Measurements from ENCODE around the gene C17orf50.
A peak's percentile ranks its signal among the peaks of the same experiment; 100 is the strongest.

The C17orf50 gene

DNA sequence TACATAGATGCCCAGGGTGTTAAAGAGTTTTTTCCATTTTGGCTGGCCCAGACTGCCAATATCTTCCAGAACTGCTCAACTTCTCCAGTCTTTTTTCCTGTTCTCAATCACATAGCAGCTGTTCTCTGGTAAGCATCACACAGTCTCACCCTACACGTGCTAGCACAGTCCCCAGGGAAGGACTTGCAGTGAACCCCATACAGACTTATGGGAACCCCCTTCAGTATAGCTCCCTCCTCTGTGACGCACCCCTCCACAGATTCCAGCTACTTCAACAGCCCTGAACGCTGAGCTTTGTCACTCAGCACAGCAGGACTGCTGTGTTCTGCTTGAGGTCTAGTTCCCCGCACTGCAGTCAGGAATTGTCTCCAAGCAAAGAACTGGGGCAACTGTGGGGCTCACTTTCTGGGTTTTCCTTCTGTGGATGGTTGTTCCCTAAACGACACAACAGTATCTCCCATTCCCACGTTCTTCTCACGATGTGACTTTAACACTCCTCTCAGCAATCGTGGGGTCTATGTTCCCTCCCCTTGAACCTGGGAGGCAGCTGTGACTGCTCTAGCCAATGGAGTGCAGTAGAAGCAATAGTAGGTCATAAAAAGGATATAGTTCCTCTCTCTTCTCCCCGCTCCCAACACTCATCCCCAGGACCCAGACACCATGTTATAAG is 31.1 kb downstream of the C17orf50 start:
- no peak for DNase-seq

DNA sequence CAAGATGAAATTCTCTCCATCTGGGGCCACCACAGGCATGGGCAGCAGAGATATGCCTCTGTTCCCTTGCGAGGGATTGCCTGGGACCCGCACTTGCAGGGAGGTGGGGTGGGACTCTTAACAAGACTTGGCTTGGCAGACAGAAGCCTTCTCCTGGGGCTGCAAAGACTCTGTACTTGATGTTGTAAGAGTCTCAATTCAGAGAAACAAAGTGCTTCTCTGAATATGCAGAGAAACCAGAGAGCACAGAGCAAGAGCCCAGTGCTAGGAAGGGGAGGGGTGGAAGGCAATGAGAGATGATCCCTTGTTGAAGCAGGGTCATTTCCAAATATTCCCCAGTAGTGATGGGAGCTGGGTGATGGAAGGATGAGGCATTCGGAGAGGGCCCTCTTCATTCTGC is 32.6 kb downstream of the C17orf50 start:
- no peak for DNase-seq

DNA sequence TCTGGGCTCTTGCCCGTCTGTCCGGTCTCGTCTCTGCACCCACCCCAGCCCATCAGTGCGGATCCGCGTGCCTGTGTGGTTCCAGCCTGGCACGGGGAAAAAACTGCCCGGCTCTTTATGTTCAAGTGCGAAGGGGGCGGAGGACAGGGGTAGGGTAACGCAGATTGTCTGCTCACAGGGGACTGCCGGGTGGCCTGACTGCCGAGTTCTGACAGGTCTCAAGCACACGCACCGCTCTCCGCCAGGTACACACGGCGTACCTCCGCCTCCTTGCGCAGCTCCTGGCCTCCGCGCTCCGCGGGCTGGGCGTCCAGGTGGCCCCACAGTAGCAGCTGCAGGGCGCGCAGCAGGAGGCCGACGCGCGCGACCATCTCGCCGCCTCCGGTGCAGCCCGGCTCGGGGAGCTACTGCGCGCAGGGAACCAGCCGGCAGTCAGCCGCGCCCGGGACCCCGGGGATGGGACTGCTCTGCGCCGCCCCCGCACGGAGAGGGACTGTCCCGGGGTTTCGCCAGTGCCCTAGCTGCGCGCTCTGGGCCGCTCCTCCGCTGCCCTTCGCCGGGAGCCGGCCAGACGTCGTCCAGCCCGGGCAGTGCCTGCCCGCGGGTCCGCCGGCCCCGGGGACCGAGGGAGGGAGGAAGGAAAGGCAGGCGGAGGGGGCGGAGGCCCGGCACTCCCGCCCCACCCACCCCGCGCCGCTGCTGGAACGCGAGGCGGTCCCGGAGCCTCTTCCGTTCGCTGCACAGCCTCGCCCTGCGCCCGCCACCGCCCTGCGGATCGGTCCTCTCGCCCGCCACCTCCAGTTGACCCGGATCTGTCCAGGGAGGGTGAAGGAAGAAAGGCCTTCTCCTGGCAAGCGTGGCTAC is 34.6 kb downstream of the C17orf50 start, which contains the start of gene MMP28:
MMP28 (minus strand) TSS at position 635 of the 864 bp plus-strand sequence; CDS start at position 371, 264 bp downstream.
- peak in 3 of 4 experiments; percentile 9 to 19 (median 9) for DNase-seq

DNA sequence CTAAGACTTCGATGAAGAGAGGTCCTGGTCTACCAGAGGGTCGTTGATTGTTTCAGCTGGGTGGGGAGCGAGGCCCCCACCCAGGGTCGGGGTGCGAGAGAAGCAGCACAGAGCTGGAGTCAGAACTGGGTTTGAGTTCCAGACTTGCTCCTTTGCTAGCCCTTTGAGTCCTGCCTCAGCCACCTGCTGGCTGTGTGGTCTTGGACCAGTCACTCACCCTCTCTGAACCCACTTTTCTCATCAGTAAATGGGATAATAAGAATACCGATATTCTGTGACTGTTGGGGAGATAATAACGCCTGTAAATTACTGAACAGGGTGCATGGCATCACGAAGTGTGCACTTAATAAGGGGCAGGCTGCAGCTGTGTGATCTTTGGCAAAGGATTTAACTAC is 35.2 kb downstream of the C17orf50 start:
- DNase-seq, result no peak

DNA sequence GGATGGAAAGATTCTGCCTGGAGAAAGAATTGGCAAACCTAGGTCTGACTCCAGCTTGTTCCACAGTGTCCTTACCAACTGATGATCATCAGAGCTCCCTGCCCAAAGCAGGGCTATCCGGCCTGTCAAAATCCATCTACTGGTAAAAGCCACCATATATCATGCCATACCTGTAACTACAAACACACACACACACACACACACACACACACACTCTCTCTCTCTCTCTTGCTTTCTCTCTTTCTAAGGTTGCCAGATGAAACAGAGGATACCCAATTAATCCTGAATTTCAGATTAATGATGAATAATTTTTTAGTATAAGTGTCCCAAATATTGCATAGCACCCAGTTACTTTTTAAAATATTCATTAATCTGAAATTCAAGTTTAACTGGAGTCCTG is 36.3 kb downstream of the C17orf50 start:
- no peak for DNase-seq

DNA sequence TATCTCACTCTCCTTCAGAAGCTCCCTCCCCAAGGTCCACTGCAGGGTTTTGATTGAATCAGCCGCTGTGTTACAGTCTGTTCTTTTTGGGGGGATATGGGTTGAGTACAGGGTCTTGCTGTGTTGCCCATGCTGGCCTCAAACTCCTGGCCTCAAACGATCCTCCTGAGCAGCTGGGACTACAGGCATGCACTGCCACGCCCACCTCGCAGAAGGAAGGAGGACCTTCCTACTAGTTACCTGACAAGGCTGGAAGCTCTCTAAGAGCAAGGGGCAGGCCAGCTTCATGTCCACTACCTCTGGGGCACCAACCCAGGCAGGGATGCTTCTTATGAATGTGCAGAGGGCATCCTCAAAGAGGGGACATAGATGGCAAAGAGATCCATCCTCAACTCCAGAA is 36.7 kb downstream of the C17orf50 start:
- no peak for DNase-seq

DNA sequence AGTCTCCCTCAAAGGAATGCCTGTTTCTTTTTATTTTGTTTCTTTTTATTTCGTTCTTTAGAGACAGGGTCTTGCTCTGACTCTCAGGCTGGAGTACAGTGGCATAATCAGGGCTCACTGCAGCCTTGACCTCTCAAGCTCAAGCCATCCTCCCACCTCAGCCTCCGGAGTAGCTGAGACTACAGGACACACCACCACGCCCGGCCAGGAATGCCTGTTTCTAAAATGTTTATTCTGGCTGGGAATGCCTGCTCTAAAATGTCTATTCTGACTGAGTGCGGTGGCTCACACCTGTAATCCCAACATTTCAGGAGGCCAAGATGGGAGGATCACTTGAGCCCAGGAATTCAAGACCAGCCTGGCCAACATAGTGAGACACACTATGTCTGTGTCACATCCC is 37.2 kb downstream of the C17orf50 start:
- DNase-seq, result no peak

DNA sequence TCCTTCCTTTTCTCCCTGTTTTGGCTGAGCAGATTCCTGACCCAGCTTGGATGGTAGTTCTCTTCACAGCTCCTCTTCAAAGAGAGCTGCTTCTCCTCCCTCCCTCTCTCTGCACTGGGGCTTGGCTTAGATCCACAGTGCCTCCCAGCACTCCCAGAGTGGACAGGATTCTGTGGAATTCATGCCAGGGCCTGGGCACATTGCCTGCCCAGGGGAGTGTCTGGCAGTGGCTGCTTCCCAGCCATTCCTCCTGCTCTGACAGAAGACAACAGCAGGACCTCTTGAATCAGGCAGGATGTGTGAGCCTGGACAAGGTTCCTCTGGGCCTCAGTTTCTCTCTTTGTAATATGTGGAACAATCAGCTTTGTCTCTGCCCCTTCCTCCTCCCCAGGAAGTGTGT is 39.3 kb downstream of the C17orf50 start:
- DNase-seq, result no peak

DNA sequence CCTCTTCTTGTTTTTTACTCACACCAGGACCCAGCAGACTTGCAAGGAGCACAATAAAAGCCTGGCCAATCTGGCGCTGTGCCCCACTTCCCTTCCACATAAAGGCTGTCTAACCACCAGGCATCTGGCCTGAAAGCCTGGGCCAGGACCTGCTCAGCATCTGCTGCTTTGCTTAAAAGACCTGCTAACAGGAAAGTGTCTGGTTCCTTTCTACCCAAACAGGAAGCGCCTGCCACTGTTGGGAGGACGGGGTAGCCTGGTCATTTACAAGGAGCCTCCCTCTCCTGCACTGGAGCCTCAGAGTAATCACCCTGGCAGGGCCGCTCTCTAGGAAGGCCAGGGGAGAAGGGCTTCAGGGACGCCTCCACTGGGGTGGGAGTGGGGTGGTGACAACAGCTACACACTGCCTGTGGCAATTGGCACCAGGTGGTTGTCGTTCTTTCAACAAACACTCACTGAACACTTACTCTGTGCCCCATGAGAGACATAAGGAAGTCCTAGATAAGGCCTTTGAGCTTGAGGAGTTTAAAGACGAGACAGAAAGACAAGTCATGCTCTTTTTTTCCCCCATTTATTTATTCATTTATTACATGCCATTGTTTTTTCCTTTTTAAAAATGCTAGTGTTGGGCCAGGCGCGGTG is 41.0 kb downstream of the C17orf50 start:
- no peak for DNase-seq

DNA sequence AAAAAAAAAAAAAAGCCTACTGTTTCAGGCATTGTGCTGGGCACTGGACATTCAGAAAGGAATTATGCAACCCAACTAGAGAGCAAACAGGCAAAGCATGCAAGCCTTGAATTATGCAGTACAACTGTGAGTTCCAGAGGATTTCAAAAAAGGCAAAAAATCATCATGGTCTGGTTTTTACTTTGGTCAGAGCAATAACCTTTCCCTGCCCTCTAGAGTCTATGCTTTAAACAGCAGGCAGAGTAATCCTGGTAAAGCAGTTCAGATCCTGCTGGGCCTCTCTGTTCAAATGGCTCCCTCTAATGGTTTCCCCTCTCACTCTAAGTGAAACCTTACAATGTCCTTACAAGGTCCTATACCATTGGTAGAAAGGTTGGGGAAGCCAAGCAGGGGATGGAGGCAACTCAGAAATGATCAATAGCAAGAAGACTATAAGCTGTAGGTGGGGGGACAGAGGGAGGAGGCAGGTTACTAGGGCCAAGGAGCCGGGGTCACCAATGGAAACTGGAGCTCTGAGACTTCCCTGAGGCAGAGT is 44.0 kb downstream of the C17orf50 start:
- DNase-seq, result no peak

DNA sequence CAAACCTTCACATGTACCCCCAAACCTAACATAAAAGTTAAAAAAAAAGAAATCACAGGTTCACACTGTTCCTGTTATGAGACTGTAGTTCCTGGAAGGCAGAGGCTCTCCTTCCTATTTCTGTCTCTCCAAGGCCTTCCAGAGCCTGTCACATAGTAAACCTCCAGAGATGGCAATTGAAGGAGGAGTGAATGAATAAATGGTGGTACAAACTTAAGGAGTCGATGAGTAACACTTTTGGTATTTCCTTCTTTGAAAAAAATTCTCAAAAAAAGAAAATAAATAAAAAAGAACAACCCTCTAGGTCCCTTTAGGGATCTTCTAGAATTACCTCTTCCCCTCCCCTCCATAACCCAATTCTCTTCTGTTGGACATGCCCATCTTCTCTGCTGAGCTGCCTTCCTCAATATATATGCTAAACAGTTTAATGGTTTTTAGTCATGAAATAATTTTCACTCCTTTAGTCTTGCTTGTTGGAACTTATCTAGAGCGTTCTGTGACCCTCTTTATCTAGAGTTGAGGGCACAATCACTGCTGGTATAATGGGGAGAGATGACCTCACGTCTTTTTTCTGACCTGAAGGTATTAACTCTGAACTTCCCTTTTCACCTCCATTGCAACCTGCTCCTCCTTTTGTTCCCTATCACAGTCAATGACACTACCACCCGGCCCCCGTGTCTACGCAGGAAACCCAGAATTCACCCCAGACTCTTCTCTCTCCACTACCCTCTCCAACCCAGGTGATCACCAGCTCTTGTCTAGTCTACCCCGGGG is 46.9 kb downstream of the C17orf50 start:
- DNase-seq, result no peak

DNA sequence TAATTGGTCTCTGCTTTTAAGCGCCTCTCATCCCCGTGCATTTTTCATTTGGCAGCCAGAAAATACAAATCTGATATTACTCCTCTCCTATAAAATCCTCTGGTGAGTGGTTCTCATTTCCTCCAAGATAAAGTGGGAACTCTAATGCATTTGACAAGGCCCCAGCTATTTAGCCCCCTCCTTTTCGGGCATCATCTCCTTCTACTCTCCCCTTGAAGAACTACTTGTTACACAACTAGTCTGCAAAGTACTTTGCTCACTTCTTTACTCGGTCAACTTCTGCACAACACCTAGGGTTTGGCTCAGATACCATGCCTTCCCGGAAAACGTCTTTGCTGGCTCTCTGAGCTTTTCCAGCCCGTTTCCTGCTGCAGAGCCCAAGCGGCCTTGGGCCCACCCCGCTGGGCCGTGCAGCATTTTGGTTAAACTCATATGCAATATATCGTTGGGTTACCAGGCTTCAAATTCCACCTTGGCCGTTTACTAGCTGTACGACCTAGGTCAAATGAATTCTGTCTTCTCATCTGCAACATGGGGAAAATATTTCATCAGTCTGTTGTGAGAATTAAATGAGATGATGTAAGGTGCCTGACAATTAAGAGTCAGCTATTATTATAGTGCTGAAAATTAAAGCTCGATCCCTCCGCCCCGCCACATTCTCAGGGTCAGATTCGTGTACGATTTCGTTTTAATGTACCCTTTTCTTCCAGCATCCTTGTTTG is 47.7 kb downstream of the C17orf50 start:
- no peak for DNase-seq

DNA sequence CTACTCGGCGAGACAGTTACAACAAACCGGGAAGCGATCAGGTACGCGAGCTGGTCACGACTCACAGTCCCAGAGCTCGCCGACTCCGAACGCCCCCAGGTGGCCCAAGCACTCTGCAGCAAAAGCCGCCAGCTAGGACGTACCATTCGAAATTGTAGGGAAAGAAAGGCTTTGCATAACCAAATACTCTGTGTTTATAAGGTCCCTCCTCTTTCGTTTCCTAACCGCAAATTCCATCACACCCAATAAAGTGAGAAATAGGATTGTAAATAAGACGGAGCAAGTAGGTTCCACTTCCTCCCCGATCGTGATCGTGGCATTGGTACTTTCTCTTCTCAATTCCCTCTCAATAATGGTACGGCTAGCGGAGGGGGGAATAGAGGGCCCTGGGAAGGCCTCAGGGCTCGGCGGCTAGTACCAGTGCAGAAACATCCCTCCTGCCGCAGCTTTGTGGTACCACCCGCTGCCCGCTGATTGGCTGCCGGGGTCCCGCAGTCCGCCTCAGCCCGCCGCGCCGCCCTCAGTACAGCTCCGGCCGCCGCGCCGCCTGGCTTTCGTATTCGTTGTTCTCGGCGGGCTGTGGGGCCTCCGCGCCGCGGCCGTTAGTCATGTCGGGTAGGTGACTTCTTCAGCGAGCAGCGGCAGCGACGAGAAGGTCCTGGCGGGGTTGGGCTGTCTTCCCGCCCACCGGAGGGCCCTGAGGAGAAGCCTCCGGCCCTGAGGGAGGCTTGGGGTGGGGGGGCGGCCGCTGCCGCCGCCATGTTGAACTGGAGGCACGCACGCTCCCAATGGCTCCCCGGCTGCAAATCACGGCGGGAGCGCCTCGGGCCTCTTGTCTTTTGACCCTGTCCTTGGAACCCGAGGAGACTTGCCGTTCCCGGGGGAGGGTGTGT is 48.5 kb downstream of the C17orf50 start, which contains the start of gene TAF15:
TAF15 (plus strand) TSS at position 523 of the 893 bp plus-strand sequence; CDS start at position 609, 86 bp downstream.
- DNase-seq, result peak; percentile 85 to 93 (median 88)

DNA sequence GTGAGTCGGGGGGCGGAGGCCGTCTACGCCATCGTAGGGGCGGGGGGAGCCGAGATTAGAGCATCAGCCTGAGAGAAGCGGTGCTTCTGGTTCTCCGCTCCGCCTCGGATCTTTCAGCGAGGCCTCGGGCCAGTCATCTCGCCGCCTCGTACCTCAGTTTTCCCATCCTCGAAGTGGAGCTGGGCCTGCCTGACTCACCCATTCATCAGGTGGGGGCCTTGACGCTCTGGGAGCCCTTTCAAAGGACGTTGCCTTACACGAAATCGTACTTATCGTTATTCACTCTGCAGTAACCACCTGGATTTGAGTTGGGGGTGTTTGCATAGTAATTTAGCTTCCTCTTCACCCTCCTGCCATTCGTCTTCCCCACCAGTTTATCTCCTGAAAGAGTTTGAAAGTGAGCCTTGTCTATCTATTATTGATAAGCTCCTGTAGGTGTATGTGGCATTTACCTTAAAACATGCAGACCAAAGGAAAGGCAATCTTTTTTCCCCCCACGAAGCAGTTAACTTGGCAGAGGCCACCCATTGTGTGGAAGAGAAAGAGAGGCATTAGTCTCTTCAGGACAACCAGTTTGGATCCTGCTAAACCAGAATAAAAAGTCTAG is 49.3 kb downstream of the C17orf50 start:
- no peak for DNase-seq

DNA sequence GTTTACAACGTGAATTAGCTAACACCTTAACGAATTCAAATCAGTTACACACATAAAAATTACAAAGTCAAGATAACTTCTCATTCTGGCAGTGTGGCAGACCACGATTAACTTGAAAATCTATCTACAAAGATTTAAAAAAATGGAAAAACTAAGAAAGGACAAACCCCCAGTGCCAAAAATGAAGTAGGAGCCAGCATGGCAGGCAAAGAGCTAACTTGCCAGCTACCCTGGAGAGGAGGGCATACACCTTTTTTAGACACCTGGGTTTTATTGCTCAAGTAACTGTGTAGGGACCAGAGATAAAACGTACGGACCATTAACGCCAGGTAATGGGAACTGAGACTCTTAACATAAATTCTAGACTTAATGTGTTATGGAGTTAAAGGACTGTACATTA is 51.1 kb downstream of the C17orf50 start:
- DNase-seq, result no peak

DNA sequence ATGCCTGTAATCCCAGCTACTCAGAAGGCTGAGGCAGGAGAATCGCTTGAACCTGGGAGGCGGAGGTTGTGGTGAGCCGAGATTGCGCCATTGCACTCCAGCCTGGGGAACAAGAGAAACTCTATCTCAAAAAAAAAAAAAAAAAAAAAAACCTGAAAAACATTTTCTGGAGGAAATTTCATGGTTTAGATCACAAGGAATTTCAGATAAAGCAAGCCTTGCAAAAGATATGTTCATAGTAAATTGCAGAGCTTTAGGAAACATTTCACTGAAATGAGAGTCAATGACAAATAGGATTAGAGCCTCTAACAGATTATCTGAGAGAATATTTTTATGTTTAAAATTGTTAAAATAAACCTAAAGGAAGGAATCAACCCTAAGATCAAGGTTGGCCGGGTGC is 51.8 kb downstream of the C17orf50 start:
- no peak for DNase-seq
